Activated CD8-positive, alpha-beta T cell treated with anti-CD3 and anti-CD28 coated beads, Interleukin-2, amount 10 ng/mL, durations not matched to agents 7 days and 5 days (primary cell): Measurements from ENCODE around the gene PUM2. TPM values are rescaled to one million over a fixed set of nuclear protein-coding genes. Genes with fewer than 3 reads are reported as not detected.

ENCODE experiments used
- ATAC-seq: fragments of 150-1000 bp; cut with Tn5 transposase; one replicate; pipeline ENCODE4 v1.10.0; 2021; ENCODE audit warnings: moderate library complexity
- CTCF ChIA-PET: fragments of 350-600 bp; sonication (Branson Sonifier 250); formaldehyde crosslinking; loops from one replicate; lab custom pipeline; 2021; ENCODE audit warnings: antibody characterized with exemption; lab: Charles Lee
- POLR2A ChIA-PET: fragments of 350-600 bp; sonication (Branson Sonifier 250); formaldehyde crosslinking; loops from one replicate; lab custom pipeline; 2021; ENCODE audit warnings: antibody characterized with exemption; lab: Charles Lee
- DNase-seq: peaks from one replicate; pipeline ENCODE4 v3.0.0-alpha.2; 2020
- H3K27ac Mint-ChIP-seq: one replicate; pipeline ENCODE4 v1.8.0; 2021; ENCODE audit warnings: mild to moderate bottlenecking, mixed read lengths
- H3K27me3 Mint-ChIP-seq: one replicate; pipeline ENCODE4 v1.8.0; 2021; ENCODE audit warnings: low read depth, mixed read lengths
- H3K36me3 Mint-ChIP-seq: one replicate; pipeline ENCODE4 v1.8.0; 2021; ENCODE audit warnings: low read depth, mixed read lengths
- H3K4me1 Mint-ChIP-seq: one replicate; pipeline ENCODE4 v1.8.0; 2021; ENCODE audit warnings: low read depth, mixed read lengths
- H3K4me3 Mint-ChIP-seq: one replicate; pipeline ENCODE4 v1.8.0; 2021; ENCODE audit warnings: mild to moderate bottlenecking, mixed read lengths
- H3K9me3 Mint-ChIP-seq: one replicate; pipeline ENCODE4 v1.8.0; 2022; ENCODE audit warnings: mixed read lengths; ENCODE audit not compliant: insufficient read depth
- total RNA-seq, 2 experiments: library from RNA; stranded (reverse); gene quantifications; one replicate each; pipeline ENCODE4 v1.2.3, GENCODE V29; 2021

The PUM2 gene
- total RNA-seq, 2 experiments from 2014 or later, result 123 to 129 TPM

GRCh38 chr2:20229322-20230113 lies 121.1 kb downstream of the PUM2 start:
- no peak for DNase-seq
- no peaks in the 10 kb centered on the region for H3K36me3 Mint-ChIP-seq
- H3K4me3 Mint-ChIP-seq, result no peak overlapping the region
- no peak for ATAC-seq
- ChIA-PET CTCF (no interaction called here), POLR2A (no interaction called here)
- no peak overlapping the region for H3K27ac Mint-ChIP-seq
- peaks cover 36% of the 10 kb centered on the region for H3K27me3 Mint-ChIP-seq
- H3K4me1 Mint-ChIP-seq, result peaks cover 6% of the 10 kb centered on the region
- no peaks in the 10 kb centered on the region for H3K9me3 Mint-ChIP-seq

- Mint-ChIP-seq H3K36me3 (no peaks in the 10 kb centered on the region), H3K27me3 (peaks cover 38% of the 10 kb centered on the region), H3K4me3 (no peak overlapping the region), H3K9me3 (no peaks in the 10 kb centered on the region), H3K27ac (no peak overlapping the region), H3K4me1 (peaks cover 7% of the 10 kb centered on the region)
- CTCF ChIA-PET, result no interaction called here
- POLR2A ChIA-PET, result no interaction called here
- no peak for ATAC-seq
- no peak for DNase-seq
Measured at GRCh38 chr2:20227894-20228505, 122.6 kb downstream of the PUM2 start.

- no peak overlapping the region for H3K4me3 Mint-ChIP-seq
- H3K4me1 Mint-ChIP-seq, result peaks cover 10% of the 10 kb centered on the region
- CTCF ChIA-PET, result interaction anchor here (0.8 to 1.9 kb wide), 10 partner anchors 10 to 211 kb away, joined by 3 to 6 read pairs (median 3); no protein-coding TSS in a partner anchor
- no peak overlapping the region for H3K27ac Mint-ChIP-seq
- no peaks in the 10 kb centered on the region for H3K9me3 Mint-ChIP-seq
- ATAC-seq (no peak), DNase-seq (no peak)
- POLR2A ChIA-PET, result no interaction called here
- no peaks in the 10 kb centered on the region for H3K36me3 Mint-ChIP-seq
- H3K27me3 Mint-ChIP-seq, result peaks cover 51% of the 10 kb centered on the region
Measured at GRCh38 chr2:20226152-20226545, 124.5 kb downstream of the PUM2 start.

GRCh38 chr2:20225294-20226151 lies 125.1 kb downstream of the PUM2 start:
- Mint-ChIP-seq H3K27me3 (peaks cover 50% of the 10 kb centered on the region), H3K4me3 (peak overlapping the region; percentile 53), H3K27ac (no peak overlapping the region), H3K36me3 (no peaks in the 10 kb centered on the region), H3K9me3 (no peaks in the 10 kb centered on the region), H3K4me1 (peaks cover 10% of the 10 kb centered on the region)
- POLR2A ChIA-PET, result no interaction called here
- peak; percentile 46 for DNase-seq
- CTCF ChIA-PET, result interaction anchor here (0.6 to 1.9 kb wide), 13 partner anchors 9 to 210 kb away, joined by 3 to 6 read pairs (median 3); no protein-coding TSS in a partner anchor
- ATAC-seq, result peak; percentile 73

GRCh38 chr2:20224716-20225293 lies 125.8 kb downstream of the PUM2 start, which contains the start of gene SDC1:
Gene SDC1, minus strand, starts transcription at chr2:20225130. Its CDS starts 263 bp downstream, at chr2:20224867.
- DNase-seq, result no peak
- peak; percentile 49 for ATAC-seq
- ChIA-PET POLR2A (no interaction called here), CTCF (interaction anchor here (0.6 to 1.9 kb wide), 10 partner anchors 8 to 209 kb away, joined by 3 to 6 read pairs (median 4); no protein-coding TSS in a partner anchor)
- Mint-ChIP-seq H3K4me1 (peaks cover 10% of the 10 kb centered on the region), H3K36me3 (no peaks in the 10 kb centered on the region), H3K27ac (no peak within 1 kb of the TSS), H3K27me3 (peaks cover 54% of the 10 kb centered on the region), H3K4me3 (peak within 1 kb of the TSS; percentile 53), H3K9me3 (no peaks in the 10 kb centered on the region)

- peaks cover 50% of the 10 kb centered on the region for H3K27me3 Mint-ChIP-seq
Measured at GRCh38 chr2:20224164-20224715, 126.4 kb downstream of the PUM2 start.

GRCh38 chr2:20223407-20224163 lies 127.1 kb downstream of the PUM2 start:
- no peaks in the 10 kb centered on the region for H3K9me3 Mint-ChIP-seq
- peaks cover 10% of the 10 kb centered on the region for H3K4me1 Mint-ChIP-seq
- DNase-seq, result no peak
- no peak overlapping the region for H3K4me3 Mint-ChIP-seq
- peaks cover 47% of the 10 kb centered on the region for H3K27me3 Mint-ChIP-seq
- H3K27ac Mint-ChIP-seq, result no peak overlapping the region
- POLR2A ChIA-PET, result no interaction called here
- H3K36me3 Mint-ChIP-seq, result no peaks in the 10 kb centered on the region
- CTCF ChIA-PET, result no interaction called here
- ATAC-seq, result peak; percentile 28

More at GRCh38 chr2:20224164-20224715, 126.4 kb downstream of the PUM2 start:
- Mint-ChIP-seq H3K9me3 (no peaks in the 10 kb centered on the region), H3K4me3 (no peak overlapping the region), H3K4me1 (peaks cover 10% of the 10 kb centered on the region), H3K36me3 (no peaks in the 10 kb centered on the region), H3K27ac (no peak overlapping the region)
- peak; percentile 29 for ATAC-seq
- no peak for DNase-seq
- ChIA-PET CTCF (interaction anchor here (1.4 to 1.9 kb wide), 4 partner anchors 8 to 209 kb away, joined by 4 to 6 read pairs (median 6); no protein-coding TSS in a partner anchor), POLR2A (no interaction called here)

- ATAC-seq (no peak), DNase-seq (no peak)
- POLR2A ChIA-PET, result no interaction called here
- peaks cover 10% of the 10 kb centered on the region for H3K4me1 Mint-ChIP-seq
- peak overlapping the region; percentile 25 for H3K4me3 Mint-ChIP-seq
- peaks cover 48% of the 10 kb centered on the region for H3K27me3 Mint-ChIP-seq
- no peaks in the 10 kb centered on the region for H3K9me3 Mint-ChIP-seq
- H3K36me3 Mint-ChIP-seq, result no peaks in the 10 kb centered on the region
- CTCF ChIA-PET, result no interaction called here
- no peak overlapping the region for H3K27ac Mint-ChIP-seq
Measured at GRCh38 chr2:20222769-20223406, 127.8 kb downstream of the PUM2 start.

- ChIA-PET CTCF (no interaction called here), POLR2A (no interaction called here)
- ATAC-seq (no peak), DNase-seq (no peak)
- H3K9me3 Mint-ChIP-seq, result no peaks in the 10 kb centered on the region
- H3K4me1 Mint-ChIP-seq, result peaks cover 10% of the 10 kb centered on the region
- H3K27me3 Mint-ChIP-seq, result peaks cover 42% of the 10 kb centered on the region
- no peaks in the 10 kb centered on the region for H3K36me3 Mint-ChIP-seq
- H3K4me3 Mint-ChIP-seq, result no peak overlapping the region
- peak overlapping the region; percentile 39 for H3K27ac Mint-ChIP-seq
Measured at GRCh38 chr2:20222014-20222768, 128.5 kb downstream of the PUM2 start.

GRCh38 chr2:20221555-20221973 lies 129.1 kb downstream of the PUM2 start:
- no peak for DNase-seq
- Mint-ChIP-seq H3K36me3 (no peaks in the 10 kb centered on the region), H3K4me3 (no peak overlapping the region), H3K27me3 (peaks cover 39% of the 10 kb centered on the region), H3K9me3 (no peaks in the 10 kb centered on the region), H3K27ac (no peak overlapping the region), H3K4me1 (peaks cover 10% of the 10 kb centered on the region)
- CTCF ChIA-PET, result interaction anchor here (1.2 kb wide), 1 partner anchor 203 kb away, joined by 3 read pairs; no protein-coding TSS in a partner anchor
- ATAC-seq, result no peak
- POLR2A ChIA-PET, result no interaction called here
